ENCODE measurements around the gene FGG. TPM values are rescaled to one million over a fixed set of nuclear protein-coding genes. Genes with fewer than 3 reads are reported as not detected.

The FGG gene
- total and polyA plus RNA-seq, 2 donors from 2014 or later = 1.8 to 2.8 TPM

- Histone ChIP-seq H3K9me3 (ENCODE audit: control insufficient read depth in 2 of 3, insufficient read depth in 1 of 3, low read length in 3 of 3) (no peaks in the 10 kb centered on the region), H3K36me3 (ENCODE audit: control insufficient read depth in 2 of 3, insufficient read depth in 3 of 3, low read length in 3 of 3) (no peaks in the 10 kb centered on the region), H3K27me3 (ENCODE audit: control insufficient read depth, insufficient read depth, low read length) (no peaks in the 10 kb centered on the region), H3K4me1 (ENCODE audit: control insufficient read depth in 2 of 3, insufficient read depth in 2 of 3, low read depth in 1 of 3, low read length in 3 of 3) (no peaks in the 10 kb centered on the region), H3K27ac (ENCODE audit: low read depth in 2 of 2, low read length in 2 of 2) (no peak overlapping the region), H3K9ac (ENCODE audit: low read length in 3 of 3) (no peak overlapping the region), H3K4me3 (ENCODE audit: low read length in 3 of 3) (no peak overlapping the region)
- DNase-seq (no peak), FAIRE-seq (no peak)
- TF ChIP-seq, protein P1, sequence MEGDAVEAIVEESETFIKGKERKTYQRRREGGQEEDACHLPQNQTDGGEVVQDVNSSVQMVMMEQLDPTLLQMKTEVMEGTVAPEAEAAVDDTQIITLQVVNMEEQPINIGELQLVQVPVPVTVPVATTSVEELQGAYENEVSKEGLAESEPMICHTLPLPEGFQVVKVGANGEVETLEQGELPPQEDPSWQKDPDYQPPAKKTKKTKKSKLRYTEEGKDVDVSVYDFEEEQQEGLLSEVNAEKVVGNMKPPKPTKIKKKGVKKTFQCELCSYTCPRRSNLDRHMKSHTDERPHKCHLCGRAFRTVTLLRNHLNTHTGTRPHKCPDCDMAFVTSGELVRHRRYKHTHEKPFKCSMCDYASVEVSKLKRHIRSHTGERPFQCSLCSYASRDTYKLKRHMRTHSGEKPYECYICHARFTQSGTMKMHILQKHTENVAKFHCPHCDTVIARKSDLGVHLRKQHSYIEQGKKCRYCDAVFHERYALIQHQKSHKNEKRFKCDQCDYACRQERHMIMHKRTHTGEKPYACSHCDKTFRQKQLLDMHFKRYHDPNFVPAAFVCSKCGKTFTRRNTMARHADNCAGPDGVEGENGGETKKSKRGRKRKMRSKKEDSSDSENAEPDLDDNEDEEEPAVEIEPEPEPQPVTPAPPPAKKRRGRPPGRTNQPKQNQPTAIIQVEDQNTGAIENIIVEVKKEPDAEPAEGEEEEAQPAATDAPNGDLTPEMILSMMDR (IDR thresholded peaks at IDR 0.05; ENCODE audit: borderline replicate concordance, extremely low read depth, insufficient read depth) = no peak
- intact Hi-C loops (cut with DNase I) = no loop called here
Measured at GRCh38 chr4:154593868-154594267, 18.6 kb downstream of the FGG start.

- no peak for FAIRE-seq
- Histone ChIP-seq H3K4me3 (ENCODE audit: low read length in 3 of 3) (no peak overlapping the region), H3K36me3 (ENCODE audit: control insufficient read depth in 2 of 3, insufficient read depth in 3 of 3, low read length in 3 of 3) (no peaks in the 10 kb centered on the region), H3K9me3 (ENCODE audit: control insufficient read depth in 2 of 3, insufficient read depth in 1 of 3, low read length in 3 of 3) (no peaks in the 10 kb centered on the region), H3K4me1 (ENCODE audit: control insufficient read depth in 2 of 3, insufficient read depth in 2 of 3, low read depth in 1 of 3, low read length in 3 of 3) (no peaks in the 10 kb centered on the region), H3K27me3 (ENCODE audit: control insufficient read depth, insufficient read depth, low read length) (no peaks in the 10 kb centered on the region), H3K27ac (ENCODE audit: low read depth in 2 of 2, low read length in 2 of 2) (no peak overlapping the region), H3K9ac (ENCODE audit: low read length in 3 of 3) (no peak overlapping the region)
- TF ChIP-seq, protein P1 (IDR thresholded peaks at IDR 0.05; ENCODE audit: borderline replicate concordance, extremely low read depth, insufficient read depth) = no peak
- no peak for DNase-seq
- intact Hi-C loops (cut with DNase I) = no loop called here
Measured at GRCh38 chr4:154591890-154592289, 20.6 kb downstream of the FGG start.

GRCh38 chr4:154590329-154591006 is 22.0 kb downstream of the FGG start, which contains the start of gene FGA:
FGA (minus strand) TSS chr4:154590742; CDS start chr4:154590687, 55 bp downstream.
- Histone ChIP-seq H3K36me3 (ENCODE audit: control insufficient read depth in 2 of 3, insufficient read depth in 3 of 3, low read length in 3 of 3) (no peaks in the 10 kb centered on the region), H3K4me1 (ENCODE audit: control insufficient read depth in 2 of 3, insufficient read depth in 2 of 3, low read depth in 1 of 3, low read length in 3 of 3) (no peaks in the 10 kb centered on the region), H3K27ac (ENCODE audit: low read depth in 2 of 2, low read length in 2 of 2) (no peak within 1 kb of the TSS), H3K27me3 (ENCODE audit: control insufficient read depth, insufficient read depth, low read length) (no peaks in the 10 kb centered on the region), H3K9me3 (ENCODE audit: control insufficient read depth in 2 of 3, insufficient read depth in 1 of 3, low read length in 3 of 3) (no peaks in the 10 kb centered on the region), H3K4me3 (ENCODE audit: low read length in 3 of 3) (peak within 1 kb of the TSS in 1 of 3 donors; percentile 43), H3K9ac (ENCODE audit: low read length in 3 of 3) (no peak within 1 kb of the TSS)
- peak in 1 of 5 donors; percentile 7 for DNase-seq
- intact Hi-C loops (cut with DNase I) = no loop called here
- no peak for FAIRE-seq
- TF ChIP-seq, protein P1 (IDR thresholded peaks at IDR 0.05; ENCODE audit: borderline replicate concordance, extremely low read depth, insufficient read depth) = no peak

Measured in kidney (tissue), 14 donors.